OCI-LY1 (cell line): ENCODE results near the gene CCDC51.

Experiments used
- H2AFZ ChIP-seq: fragments of 200-600 bp; sonication (generic), shearing (Covaris generic); 2 replicates; pipeline ENCODE4 v1.6.0; 2014; ENCODE audit warnings: antibody characterized with exemption, mild to moderate bottlenecking, low read length
- H3F3A ChIP-seq: fragments of 200-600 bp; sonication (generic), shearing (Covaris generic); 2 replicates; pipeline ENCODE4 v1.6.0; 2014; ENCODE audit warnings: mild to moderate bottlenecking, antibody characterized with exemption, low read length, moderate library complexity; ENCODE audit not compliant: insufficient read depth
- H3K27ac ChIP-seq: fragments of 200-600 bp; sonication (generic); 2 replicates; pipeline ENCODE4 v1.5.1; 2014; ENCODE audit warnings: low read length, mixed run types, mild to moderate bottlenecking, low read depth; ENCODE audit not compliant: poor library complexity, severe bottlenecking
- H3K27me3 ChIP-seq: fragments of 200-600 bp; sonication (generic); 2 replicates; pipeline ENCODE4 v1.6.0; 2014; ENCODE audit warnings: antibody characterized with exemption, mild to moderate bottlenecking, low read length, moderate library complexity; ENCODE audit not compliant: insufficient read depth
- H3K36me3 ChIP-seq: fragments of 200-600 bp; sonication (generic); 2 replicates; pipeline ENCODE4 v1.6.1; 2014; ENCODE audit warnings: mild to moderate bottlenecking, antibody characterized with exemption, low read length, moderate library complexity, mixed read lengths; ENCODE audit not compliant: insufficient read depth
- H3K4me1 ChIP-seq: fragments of 200-600 bp; sonication (generic); 2 replicates; pipeline ENCODE4 v1.5.1; 2014; ENCODE audit warnings: mild to moderate bottlenecking, low read length, moderate library complexity; ENCODE audit not compliant: insufficient read depth, severe bottlenecking
- H3K4me2 ChIP-seq: fragments of 200-600 bp; sonication (generic), shearing (Covaris generic); 2 replicates; pipeline ENCODE4 v1.6.1; 2014; ENCODE audit warnings: low read length
- H3K4me3 ChIP-seq: fragments of 200-600 bp; sonication (generic); 2 replicates; pipeline ENCODE4 v1.5.1; 2014; ENCODE audit warnings: low read length, low read depth, mild to moderate bottlenecking, mixed read lengths; ENCODE audit not compliant: poor library complexity, severe bottlenecking
- H3K79me2 ChIP-seq: fragments of 200-600 bp; shearing (Covaris generic); 2 replicates; pipeline ENCODE4 v1.6.1; 2016; ENCODE audit warnings: mixed run types, low read length, mixed read lengths; ENCODE audit not compliant: insufficient read depth
- H3K9ac ChIP-seq: fragments of 200-600 bp; sonication (generic), shearing (Covaris generic); 2 replicates; pipeline ENCODE4 v1.6.1; 2014; ENCODE audit warnings: mild to moderate bottlenecking, low read length, mixed read lengths
- H3K9me2 ChIP-seq: fragments of 200-600 bp; sonication (generic), shearing (Covaris generic); 2 replicates; pipeline ENCODE4 v1.6.1; 2014; ENCODE audit warnings: low read depth, mild to moderate bottlenecking, low read length, mixed read lengths
- H3K9me3 ChIP-seq: fragments of 200-600 bp; shearing (Covaris generic); 2 replicates; pipeline ENCODE4 v1.6.1; 2014; ENCODE audit warnings: low read length, mixed read lengths
- H4K20me1 ChIP-seq: fragments of 200-600 bp; sonication (generic), shearing (Covaris generic); 2 replicates; pipeline ENCODE4 v1.6.0; 2016; ENCODE audit warnings: mild to moderate bottlenecking, low read length; ENCODE audit not compliant: insufficient read depth
- CTCF ChIP-seq: fragments of 200-600 bp; sonication (generic), shearing (Covaris generic); IDR thresholded peaks from 2 replicates; pipeline ENCODE4 v1.5.1; 2017; ENCODE audit warnings: mild to moderate bottlenecking, antibody characterized with exemption, low read length, moderate library complexity, mixed read lengths
- EZH2 ChIP-seq: fragments of 200-600 bp; sonication (generic), shearing (Covaris generic); IDR thresholded peaks from 2 replicates; pipeline ENCODE4 v1.8.0; 2017; ENCODE audit warnings: borderline replicate concordance, mixed run types, mild to moderate bottlenecking, antibody characterized with exemption, low read length, moderate library complexity, mixed read lengths

The CCDC51 gene

DNA sequence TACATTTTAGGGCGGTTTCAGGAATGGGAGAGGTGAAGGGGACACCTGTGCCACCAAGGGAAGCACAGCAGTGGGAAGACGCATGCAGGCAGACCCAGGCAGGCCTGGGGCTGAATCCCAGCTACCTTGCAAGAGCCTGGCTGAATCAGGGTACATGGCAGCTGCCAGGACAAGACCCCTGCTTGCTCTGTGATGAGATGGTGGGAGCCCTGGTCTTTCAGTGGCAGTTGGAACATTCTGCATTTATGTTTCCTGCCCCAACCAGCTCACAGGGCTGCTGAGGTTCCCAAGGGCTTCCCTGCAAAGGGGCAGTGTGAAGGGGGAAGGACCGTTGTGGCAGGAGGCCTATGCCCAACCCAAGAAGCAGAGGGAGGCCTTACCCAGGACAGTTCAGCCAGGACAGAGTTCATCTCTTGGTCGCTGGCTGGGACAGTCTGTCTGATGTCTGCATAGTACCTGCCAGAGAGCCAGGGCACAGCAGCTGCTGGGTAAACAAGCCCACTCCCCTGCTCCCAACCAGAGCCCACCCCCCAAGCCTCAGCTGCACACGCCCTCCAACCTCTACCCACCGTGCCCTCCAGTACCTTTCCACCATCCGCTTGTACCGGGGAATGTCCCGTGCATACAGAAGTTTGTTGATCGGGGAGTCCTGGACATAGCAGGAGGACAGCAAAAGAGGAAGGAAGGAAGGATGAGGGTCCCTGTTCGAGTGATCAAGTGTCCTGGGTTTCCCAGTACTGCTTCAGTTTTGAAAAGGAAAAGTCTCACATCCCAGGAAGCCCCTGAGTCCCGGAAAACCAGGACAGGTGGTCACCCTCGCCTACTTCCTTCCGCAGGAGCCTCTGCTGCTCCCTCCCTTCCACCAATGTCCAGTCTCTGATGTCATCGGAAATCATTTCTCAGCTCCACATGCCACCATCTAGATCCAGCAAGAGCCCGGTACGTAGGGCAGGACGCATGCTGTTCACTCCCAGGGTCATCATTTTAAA is 33.2 kb downstream of the CCDC51 start:
- Histone ChIP-seq H3K27ac (no peak overlapping the region), H3K4me1 (no peaks in the 10 kb centered on the region), H2AFZ (no peak overlapping the region), H3K4me3 (no peak overlapping the region), H3K9me3 (no peaks in the 10 kb centered on the region), H3K79me2 (no peaks in the 10 kb centered on the region), H3K9ac (no peak overlapping the region), H3F3A (no peaks in the 10 kb centered on the region), H3K9me2 (no peaks in the 10 kb centered on the region), H4K20me1 (no peaks in the 10 kb centered on the region), H3K27me3 (peaks cover 5% of the 10 kb centered on the region; the same call in 1 of the 2 replicates), H3K4me2 (no peak overlapping the region), H3K36me3 (no peaks in the 10 kb centered on the region)
- TF ChIP-seq CTCF (no peak), EZH2 (no peak)

DNA sequence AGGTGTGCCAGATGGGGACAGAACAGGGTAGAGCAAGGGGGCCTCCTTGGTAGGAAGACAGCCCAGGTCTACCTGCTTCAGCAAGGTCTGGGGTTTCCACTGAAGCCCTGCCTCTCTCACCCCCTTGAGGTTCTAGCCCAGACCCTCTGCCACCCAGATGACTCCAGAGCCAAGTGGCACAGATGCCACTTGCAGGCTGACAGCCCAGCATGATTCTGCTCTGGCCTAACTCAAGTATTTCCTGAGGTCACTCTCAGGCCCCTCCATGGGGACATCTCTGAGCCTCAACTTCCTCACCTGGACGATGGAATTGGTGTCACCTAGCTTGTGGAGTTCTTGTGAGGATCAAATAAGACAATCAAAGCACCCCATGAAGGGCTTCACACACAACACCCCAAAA is 33.9 kb downstream of the CCDC51 start:
- TF ChIP-seq EZH2, result no peak

GRCh38 chr3:48405343-48405881 is 34.5 kb downstream of the CCDC51 start:
- Histone ChIP-seq H3K4me1 (no peaks in the 10 kb centered on the region), H4K20me1 (no peaks in the 10 kb centered on the region), H3K79me2 (no peaks in the 10 kb centered on the region), H3K4me3 (no peak overlapping the region), H3K4me2 (no peak overlapping the region), H2AFZ (no peak overlapping the region), H3K9me2 (no peaks in the 10 kb centered on the region), H3F3A (no peaks in the 10 kb centered on the region), H3K9me3 (no peaks in the 10 kb centered on the region), H3K36me3 (no peaks in the 10 kb centered on the region), H3K27me3 (0 out of 2 replicates have a peak, but pooled peaks cover 5% of the 10 kb centered on the region), H3K9ac (no peak overlapping the region), H3K27ac (no peak overlapping the region)
- TF ChIP-seq EZH2 (no peak), CTCF (no peak)

More for the DNA sequence above, 33.9 kb downstream of the CCDC51 start:
- Histone ChIP-seq H3F3A (no peaks in the 10 kb centered on the region), H3K9me2 (no peaks in the 10 kb centered on the region), H2AFZ (no peak overlapping the region), H3K27me3 (peaks cover 5% of the 10 kb centered on the region; the same call in 1 of the 2 replicates), H4K20me1 (no peaks in the 10 kb centered on the region), H3K9ac (no peak overlapping the region), H3K9me3 (no peaks in the 10 kb centered on the region), H3K4me2 (no peak overlapping the region), H3K79me2 (no peaks in the 10 kb centered on the region), H3K4me1 (no peaks in the 10 kb centered on the region), H3K36me3 (no peaks in the 10 kb centered on the region), H3K4me3 (no peak overlapping the region), H3K27ac (no peak overlapping the region)
